Activated naive CD8-positive, alpha-beta T cell (primary cell): ENCODE results near the gene UNC13C.

Experiments used
- H3K27ac Mint-ChIP-seq: one replicate; pipeline ENCODE4 v1.8.0; 2021; ENCODE audit warnings: mixed read lengths
- H3K27me3 Mint-ChIP-seq: one replicate; pipeline ENCODE4 v1.8.0; 2021; ENCODE audit warnings: mixed read lengths
- H3K36me3 Mint-ChIP-seq: one replicate; pipeline ENCODE4 v1.8.0; 2021; ENCODE audit warnings: mixed read lengths
- H3K4me1 Mint-ChIP-seq: one replicate; pipeline ENCODE4 v1.8.0; 2021; ENCODE audit warnings: low read depth, mixed read lengths
- H3K4me3 Mint-ChIP-seq: one replicate; pipeline ENCODE4 v1.8.0; 2021; ENCODE audit warnings: mild to moderate bottlenecking, mixed read lengths
- H3K9me3 Mint-ChIP-seq: one replicate; pipeline ENCODE4 v1.8.0; 2021; ENCODE audit warnings: low read depth, mixed read lengths

The UNC13C gene

DNA sequence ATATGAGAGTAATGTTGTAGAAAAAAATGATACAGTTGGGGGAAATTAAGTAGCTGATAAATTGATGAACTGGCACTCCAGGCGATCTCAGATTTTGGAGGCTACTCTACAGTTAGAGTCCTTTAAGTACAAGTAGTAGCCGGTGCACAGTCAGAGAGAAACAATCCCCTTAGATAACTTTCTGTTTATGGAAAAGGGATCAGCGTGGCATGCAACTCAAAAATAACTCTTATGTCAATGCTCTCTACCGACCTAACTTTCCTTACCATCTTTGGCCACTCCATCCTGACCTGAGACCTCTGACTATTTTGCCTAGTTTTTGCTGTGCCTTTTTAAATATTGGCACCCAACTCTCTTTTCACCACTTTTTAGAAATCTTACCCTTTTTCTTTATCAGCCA, 299.6 kb downstream of the UNC13C start:
- Mint-ChIP-seq H3K36me3 (no peaks in the 10 kb centered on the region), H3K27me3 (no peaks in the 10 kb centered on the region), H3K9me3 (no peaks in the 10 kb centered on the region), H3K4me1 (no peaks in the 10 kb centered on the region), H3K27ac (no peak overlapping the region), H3K4me3 (no peak overlapping the region)

DNA sequence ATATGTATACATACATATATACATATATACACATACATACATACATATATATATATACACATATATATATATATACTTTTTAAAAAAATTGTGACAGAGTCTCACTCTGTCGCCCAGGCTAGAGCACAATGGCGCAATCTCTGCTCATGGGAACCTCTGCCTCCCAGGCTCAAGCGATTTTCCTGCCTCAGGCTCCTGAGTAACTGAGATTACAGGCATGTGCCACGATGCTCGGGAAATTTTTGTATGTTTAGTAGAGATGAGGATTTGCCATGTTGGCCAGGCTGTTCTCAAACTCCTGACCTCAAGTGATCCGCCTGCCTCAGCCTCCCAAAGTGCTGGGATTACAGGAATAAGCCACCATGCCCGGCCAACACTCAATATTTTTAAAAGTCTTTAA, 302.5 kb downstream of the UNC13C start:
- H3K4me3 Mint-ChIP-seq = no peak overlapping the region
- no peaks in the 10 kb centered on the region for H3K36me3 Mint-ChIP-seq
- H3K4me1 Mint-ChIP-seq = no peaks in the 10 kb centered on the region
- peaks cover 3% of the 10 kb centered on the region for H3K27me3 Mint-ChIP-seq
- H3K27ac Mint-ChIP-seq = no peak overlapping the region
- no peaks in the 10 kb centered on the region for H3K9me3 Mint-ChIP-seq

DNA sequence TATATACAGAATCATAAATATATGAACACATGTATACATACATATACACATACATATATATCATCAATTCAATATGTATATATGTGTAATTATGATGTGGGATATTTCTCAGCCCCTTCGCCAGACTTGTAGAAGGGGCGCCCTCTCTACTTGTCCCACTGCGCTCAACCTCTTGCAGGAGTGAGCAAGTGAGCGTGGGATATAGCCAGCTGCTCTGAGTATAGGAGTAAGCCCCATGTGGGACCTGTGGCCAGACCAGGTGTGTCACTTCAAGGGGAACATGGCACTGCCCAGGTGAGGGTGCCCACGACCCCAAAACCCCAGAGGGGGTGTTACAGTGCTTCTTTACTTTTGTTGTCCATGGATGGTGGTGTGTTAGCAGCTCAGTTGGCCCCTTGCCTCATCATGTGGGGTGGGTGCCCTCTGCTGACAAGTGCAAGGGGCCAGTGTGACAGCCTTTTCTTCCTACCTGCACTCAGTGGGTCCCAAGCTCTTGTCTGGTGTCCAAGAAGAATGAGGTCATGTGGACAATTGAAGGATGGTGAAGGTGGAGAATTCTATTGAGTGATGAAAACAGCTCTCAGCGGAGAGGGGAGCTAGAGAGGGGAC, 304.1 kb downstream of the UNC13C start:
- Mint-ChIP-seq H3K4me3 (no peak overlapping the region), H3K9me3 (no peaks in the 10 kb centered on the region), H3K36me3 (no peaks in the 10 kb centered on the region), H3K27me3 (peaks cover 6% of the 10 kb centered on the region), H3K4me1 (no peaks in the 10 kb centered on the region), H3K27ac (no peak overlapping the region)

DNA sequence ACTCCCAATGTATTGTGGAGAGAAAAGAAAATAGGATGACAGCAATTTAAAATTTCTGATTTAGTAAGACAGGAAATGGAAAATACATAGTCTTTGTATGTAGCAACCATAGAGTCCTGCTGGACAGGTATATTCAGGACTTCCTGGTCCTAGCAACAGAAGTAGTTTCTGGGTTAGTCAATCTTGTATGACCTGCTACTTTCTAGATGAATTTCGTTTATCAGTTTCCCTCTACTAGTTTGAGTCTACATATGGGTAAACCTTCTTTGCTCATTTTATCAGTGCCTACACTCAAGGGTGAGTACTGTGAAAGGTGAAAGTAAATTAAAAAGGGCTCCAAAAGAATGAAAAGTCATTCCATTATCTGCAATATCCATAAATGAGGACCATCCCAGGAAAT, 309.8 kb downstream of the UNC13C start:
- Mint-ChIP-seq H3K9me3 (no peaks in the 10 kb centered on the region), H3K27me3 (peaks cover 7% of the 10 kb centered on the region), H3K4me3 (no peak overlapping the region), H3K36me3 (no peaks in the 10 kb centered on the region), H3K27ac (no peak overlapping the region), H3K4me1 (no peaks in the 10 kb centered on the region)

DNA sequence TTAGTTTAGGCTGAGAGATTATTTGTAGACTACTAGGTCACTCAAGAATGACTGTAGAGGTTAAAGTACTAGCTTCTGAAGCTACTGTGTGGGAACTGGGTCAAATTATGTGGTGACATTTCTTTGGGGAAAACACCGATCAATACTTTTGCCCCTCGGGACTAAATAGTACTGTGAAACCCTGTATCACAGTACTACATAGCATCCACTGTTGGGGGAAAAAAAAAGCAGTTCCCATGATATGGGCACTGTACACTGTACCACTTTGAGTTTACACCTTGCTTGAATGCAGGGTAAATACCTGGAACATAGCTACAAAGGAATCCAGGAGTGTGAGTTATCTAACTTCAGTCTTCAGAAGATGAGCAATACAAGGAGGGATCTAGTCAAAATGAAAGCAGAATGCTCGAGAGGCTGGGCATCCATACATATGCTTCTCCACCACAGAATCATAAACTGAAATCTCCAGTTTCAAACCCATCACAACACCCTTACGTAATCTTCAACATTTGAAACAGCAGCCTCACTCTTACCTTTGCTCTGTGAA, 311.4 kb downstream of the UNC13C start:
- no peak overlapping the region for H3K27ac Mint-ChIP-seq
- no peak overlapping the region for H3K4me3 Mint-ChIP-seq

DNA sequence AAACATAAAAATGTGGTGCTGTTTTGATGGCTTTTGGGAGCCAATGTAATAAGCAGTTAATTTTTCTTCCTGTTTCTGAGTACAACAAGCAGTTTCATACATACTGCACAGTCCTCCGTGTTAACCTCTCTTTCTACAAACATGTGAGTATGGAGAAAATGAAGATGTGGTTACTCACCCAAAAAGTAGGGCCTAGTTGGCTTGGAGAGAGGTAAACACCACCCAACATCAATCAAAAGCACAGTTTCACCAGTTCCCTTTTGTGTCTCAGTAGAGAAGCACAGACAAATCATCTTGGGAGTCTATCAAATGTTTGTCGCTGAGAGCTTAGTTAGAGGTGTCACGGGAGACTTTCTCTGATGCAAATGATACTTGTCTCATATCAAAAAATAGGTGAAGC, 320.2 kb downstream of the UNC13C start:
- Mint-ChIP-seq H3K27me3 (no peaks in the 10 kb centered on the region), H3K27ac (no peak overlapping the region), H3K9me3 (no peaks in the 10 kb centered on the region), H3K4me3 (no peak overlapping the region), H3K36me3 (no peaks in the 10 kb centered on the region), H3K4me1 (no peaks in the 10 kb centered on the region)

More for the DNA sequence above, 311.4 kb downstream of the UNC13C start:
- H3K4me1 Mint-ChIP-seq = no peaks in the 10 kb centered on the region
- H3K9me3 Mint-ChIP-seq = no peaks in the 10 kb centered on the region
- H3K36me3 Mint-ChIP-seq = no peaks in the 10 kb centered on the region
- peaks cover 4% of the 10 kb centered on the region for H3K27me3 Mint-ChIP-seq

DNA sequence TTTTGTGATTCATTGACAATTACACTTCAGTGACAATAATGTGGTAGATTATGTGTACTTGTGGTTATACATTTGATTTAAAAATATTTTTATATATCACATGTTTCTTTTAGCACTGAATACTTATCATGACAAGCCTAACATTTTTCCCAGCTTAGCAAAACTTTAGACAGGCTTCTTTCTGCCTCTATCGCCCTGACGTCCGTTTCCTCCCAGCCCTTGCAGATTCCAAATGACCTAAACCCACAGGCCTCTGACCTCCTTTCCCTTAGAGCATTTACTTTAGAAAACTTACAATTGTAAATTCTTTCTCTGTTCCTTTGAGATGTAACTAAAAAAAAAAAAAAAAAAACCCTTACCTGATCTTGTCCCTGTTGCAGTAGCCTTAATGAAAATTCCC, 326.1 kb downstream of the UNC13C start:
- Mint-ChIP-seq H3K4me3 (no peak overlapping the region), H3K9me3 (no peaks in the 10 kb centered on the region), H3K27ac (no peak overlapping the region), H3K36me3 (no peaks in the 10 kb centered on the region), H3K4me1 (no peaks in the 10 kb centered on the region), H3K27me3 (no peaks in the 10 kb centered on the region)

DNA sequence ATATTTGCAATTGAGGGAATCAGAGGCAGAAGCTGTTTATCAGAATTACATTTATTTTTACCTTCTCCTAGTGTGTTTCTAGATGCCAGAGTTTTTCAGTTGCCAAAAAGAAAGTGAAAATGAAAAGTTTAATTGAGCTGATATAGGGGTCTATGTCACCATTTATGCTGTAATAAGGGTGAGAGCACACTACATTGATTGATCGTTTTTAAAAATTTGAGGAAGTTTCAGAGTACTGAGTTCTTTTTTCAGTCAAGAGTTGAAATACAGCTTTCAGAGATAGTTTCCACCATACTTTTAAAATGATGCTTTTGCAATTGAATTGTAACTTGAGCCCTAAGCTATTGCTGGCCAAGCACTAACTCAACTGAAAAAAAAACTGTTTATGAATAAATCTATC, 326.9 kb downstream of the UNC13C start:
- no peak overlapping the region for H3K4me3 Mint-ChIP-seq
- H3K27me3 Mint-ChIP-seq = no peaks in the 10 kb centered on the region
- no peak overlapping the region for H3K27ac Mint-ChIP-seq
- no peaks in the 10 kb centered on the region for H3K36me3 Mint-ChIP-seq
- no peaks in the 10 kb centered on the region for H3K9me3 Mint-ChIP-seq
- no peaks in the 10 kb centered on the region for H3K4me1 Mint-ChIP-seq

DNA sequence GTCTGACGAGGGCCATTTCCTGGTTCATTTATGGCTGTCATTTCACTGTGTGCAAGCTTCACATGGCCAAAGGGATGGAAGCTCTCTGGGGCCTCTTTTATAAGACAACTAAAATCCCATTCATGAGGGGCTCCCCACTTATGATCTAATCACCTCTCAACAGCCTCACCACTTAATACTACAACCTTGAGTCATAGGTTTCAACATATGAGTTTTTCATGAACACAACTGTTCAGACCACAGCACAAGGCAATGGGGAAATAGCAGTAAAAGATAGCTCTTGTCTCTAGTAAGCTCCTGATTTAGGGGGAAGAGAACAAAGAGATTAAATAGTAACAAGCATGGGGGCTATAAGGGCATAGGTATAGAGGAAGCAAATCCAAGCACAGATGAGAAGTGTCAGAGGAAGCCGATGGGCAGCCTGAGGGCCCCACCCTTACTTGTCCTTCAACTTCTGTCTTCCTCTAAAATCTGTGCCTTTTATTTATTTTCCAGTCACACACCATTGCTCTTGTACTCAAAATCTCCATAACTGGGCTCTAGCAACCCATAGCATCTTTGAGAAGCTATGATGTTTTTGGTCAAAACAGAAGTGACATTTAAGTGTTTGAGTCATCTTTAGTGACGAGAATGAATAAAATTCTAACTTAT, 329.1 kb downstream of the UNC13C start:
- no peak overlapping the region for H3K4me3 Mint-ChIP-seq

DNA sequence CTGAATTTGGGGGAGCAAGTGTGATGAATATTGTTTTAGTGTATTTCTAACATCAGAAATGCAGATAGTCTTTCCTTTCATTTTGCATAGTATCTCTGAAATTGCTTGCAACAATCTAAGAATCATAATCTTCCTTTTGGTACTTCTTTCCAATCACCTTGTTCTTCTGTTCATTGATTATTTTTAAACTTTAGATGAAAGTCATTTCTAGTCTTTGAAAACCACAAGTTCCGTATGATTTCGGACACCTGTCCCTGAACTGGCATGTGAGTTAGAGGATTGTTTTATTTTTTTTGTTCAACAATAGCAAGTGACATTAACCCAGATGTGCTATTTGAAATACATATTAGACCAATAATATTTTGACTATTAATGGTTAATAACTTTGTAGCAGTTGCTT, 329.7 kb downstream of the UNC13C start:
- Mint-ChIP-seq H3K27me3 (no peaks in the 10 kb centered on the region), H3K27ac (no peak overlapping the region), H3K36me3 (no peaks in the 10 kb centered on the region), H3K9me3 (no peaks in the 10 kb centered on the region), H3K4me3 (no peak overlapping the region), H3K4me1 (no peaks in the 10 kb centered on the region)

More for the DNA sequence above, 329.1 kb downstream of the UNC13C start:
- no peaks in the 10 kb centered on the region for H3K36me3 Mint-ChIP-seq
- H3K9me3 Mint-ChIP-seq = no peaks in the 10 kb centered on the region
- H3K27me3 Mint-ChIP-seq = no peaks in the 10 kb centered on the region
- H3K4me1 Mint-ChIP-seq = no peaks in the 10 kb centered on the region
- no peak overlapping the region for H3K27ac Mint-ChIP-seq

DNA sequence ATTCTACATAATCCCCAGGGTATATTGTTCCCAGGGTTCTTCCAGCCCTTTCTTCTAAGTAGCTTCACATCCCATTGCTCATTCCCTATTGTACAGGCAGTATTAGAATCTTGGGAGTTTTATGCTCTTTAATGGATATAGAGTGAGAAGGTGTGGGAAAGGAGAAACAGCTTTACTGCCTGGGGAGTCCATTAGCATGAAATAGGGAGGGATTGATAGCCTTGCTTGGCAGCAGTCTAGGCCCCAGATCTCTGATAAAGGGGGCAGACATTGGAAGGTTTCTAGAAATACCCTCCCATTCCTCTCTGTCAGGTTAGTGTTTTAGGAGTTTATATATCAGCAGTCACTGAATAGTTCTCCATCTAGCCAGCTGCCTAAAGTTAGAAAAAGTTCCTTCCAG, 334.3 kb downstream of the UNC13C start:
- Mint-ChIP-seq H3K27me3 (no peaks in the 10 kb centered on the region), H3K9me3 (no peaks in the 10 kb centered on the region), H3K36me3 (no peaks in the 10 kb centered on the region), H3K4me1 (no peaks in the 10 kb centered on the region), H3K4me3 (no peak overlapping the region), H3K27ac (no peak overlapping the region)

DNA sequence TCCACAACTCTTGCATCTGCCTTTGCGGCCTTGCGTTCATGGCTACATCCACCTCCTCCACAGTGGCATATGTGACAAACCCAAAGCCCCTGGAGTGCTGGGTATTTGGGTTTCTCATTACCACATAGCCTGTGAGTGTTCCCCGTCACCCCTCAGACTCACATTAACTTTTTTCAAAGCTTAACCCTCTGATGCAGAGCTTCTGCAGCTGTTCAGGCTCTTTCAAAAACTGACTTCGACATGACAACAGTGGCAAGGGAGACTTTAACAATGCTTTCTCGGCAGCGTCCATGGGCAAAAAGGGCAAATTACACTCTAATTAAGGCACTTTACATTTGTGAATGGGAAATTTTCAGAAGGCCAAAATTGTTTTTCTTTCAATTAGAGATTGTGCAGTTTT, 343.2 kb downstream of the UNC13C start:
- no peak overlapping the region for H3K27ac Mint-ChIP-seq
- H3K9me3 Mint-ChIP-seq = no peaks in the 10 kb centered on the region
- peaks cover 5% of the 10 kb centered on the region for H3K27me3 Mint-ChIP-seq
- H3K4me1 Mint-ChIP-seq = no peaks in the 10 kb centered on the region
- H3K36me3 Mint-ChIP-seq = no peaks in the 10 kb centered on the region
- H3K4me3 Mint-ChIP-seq = no peak overlapping the region

DNA sequence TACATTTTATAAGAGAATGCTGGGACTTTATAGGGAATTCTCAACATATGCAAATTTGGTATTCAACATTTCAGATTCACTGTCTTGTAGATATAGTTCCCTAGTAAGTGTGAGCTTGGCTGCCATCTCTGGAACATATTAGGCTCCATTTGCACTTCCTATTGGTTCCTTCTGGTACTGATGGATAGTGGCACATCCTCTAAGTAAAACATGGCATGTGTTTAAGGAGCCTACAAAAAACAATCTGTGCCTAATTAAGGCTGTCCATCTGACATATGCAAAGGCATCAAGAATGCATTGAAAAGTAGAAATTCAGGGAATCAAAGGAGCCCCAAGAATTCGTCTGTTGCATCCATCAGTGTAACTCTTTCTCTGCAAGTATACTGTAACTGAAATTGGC, 344.1 kb downstream of the UNC13C start:
- Mint-ChIP-seq H3K4me1 (no peaks in the 10 kb centered on the region), H3K4me3 (no peak overlapping the region), H3K9me3 (no peaks in the 10 kb centered on the region), H3K27ac (no peak overlapping the region), H3K36me3 (no peaks in the 10 kb centered on the region), H3K27me3 (peaks cover 5% of the 10 kb centered on the region)

DNA sequence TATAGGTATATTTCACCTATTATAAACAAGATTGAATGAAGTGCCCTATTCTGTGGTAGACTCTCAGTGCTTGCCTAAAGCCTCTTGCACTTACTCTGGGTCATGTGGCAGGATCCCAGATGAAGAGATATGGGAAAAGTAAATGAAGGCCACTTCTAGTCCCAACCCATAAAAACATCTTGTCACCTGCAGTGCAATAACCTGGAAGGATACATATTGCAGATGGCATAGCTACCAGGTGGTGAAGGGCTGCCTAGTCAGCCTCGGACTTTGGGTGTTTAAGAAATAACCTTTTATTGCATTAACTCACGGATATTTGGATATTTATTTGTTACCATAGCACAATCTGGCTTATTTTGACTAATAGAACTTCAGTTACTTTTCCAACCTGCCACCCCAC, 367.1 kb downstream of the UNC13C start:
- Mint-ChIP-seq H3K9me3 (peaks cover 3% of the 10 kb centered on the region), H3K27me3 (no peaks in the 10 kb centered on the region), H3K36me3 (no peaks in the 10 kb centered on the region), H3K27ac (no peak overlapping the region), H3K4me1 (no peaks in the 10 kb centered on the region), H3K4me3 (no peak overlapping the region)

DNA sequence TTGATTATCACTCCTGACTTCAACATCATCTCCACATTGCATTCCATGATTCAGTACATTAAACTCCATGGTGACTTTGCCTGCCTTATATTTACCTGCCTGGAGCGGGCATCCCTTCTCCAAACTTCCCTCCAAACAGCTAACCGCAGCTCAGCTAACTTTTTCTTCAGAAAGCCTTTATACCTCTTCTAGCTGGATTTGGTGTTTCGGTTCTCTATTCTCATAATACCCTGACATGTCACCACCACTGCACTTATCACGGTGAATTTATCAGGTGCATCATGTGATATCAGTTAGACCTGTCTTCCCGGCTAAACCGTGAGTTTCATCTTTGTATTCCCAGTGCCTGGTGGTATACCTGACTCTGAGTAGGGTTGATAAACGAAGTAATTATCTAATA, 367.6 kb downstream of the UNC13C start:
- H3K27ac Mint-ChIP-seq = no peak overlapping the region
- H3K27me3 Mint-ChIP-seq = no peaks in the 10 kb centered on the region
- peaks cover 3% of the 10 kb centered on the region for H3K9me3 Mint-ChIP-seq
- H3K4me3 Mint-ChIP-seq = no peak overlapping the region
- no peaks in the 10 kb centered on the region for H3K4me1 Mint-ChIP-seq
- H3K36me3 Mint-ChIP-seq = no peaks in the 10 kb centered on the region
